Psoas muscle (tissue), 8 donors: ENCODE measurements around the gene ZMYND15. TPM values are rescaled to one million over a fixed set of nuclear protein-coding genes. Genes with fewer than 3 reads are reported as not detected.

Experiments used
- ATAC-seq, 4 donors: fragments of 200-7000 bp; cut with Tn5 transposase; one replicate each; pipeline ENCODE4 v1.9.1; 2020; ENCODE audit warnings: moderate library complexity in 3 of 4, mild to moderate bottlenecking in 2 of 4
- DNase-seq, 2 donors: peaks; one replicate each; pipeline ENCODE4 v3.0.0-alpha.2; 2020
- H3K27ac ChIP-seq: fragments of 200-600 bp; one replicate; pipeline ENCODE4 v1.8.0; 2022
- H3K27me3 ChIP-seq, 3 donors: fragments of 200-600 bp in 1 of 3; one replicate each; pipeline versions ENCODE4 v1.6.1 to v1.8.0; 2013 to 2022; ENCODE audit warnings: low read length in 2 of 3, mild to moderate bottlenecking in 2 of 3, moderate library complexity in 1 of 3; ENCODE audit not compliant: insufficient read depth in 3 of 3
- H3K36me3 ChIP-seq, 2 donors: fragments of 200-600 bp in 1 of 2; one replicate each; pipeline versions ENCODE4 v1.6.1 to v1.8.0; 2013 to 2022; ENCODE audit warnings: low read depth in 1 of 2, mild to moderate bottlenecking in 1 of 2, moderate library complexity in 1 of 2; ENCODE audit not compliant: insufficient read depth in 1 of 2
- H3K4me1 ChIP-seq: fragments of 200-600 bp; one replicate; pipeline ENCODE4 v1.8.0; 2022
- H3K4me3 ChIP-seq: fragments of 200-600 bp; one replicate; pipeline ENCODE4 v1.8.0; 2022; ENCODE audit warnings: mild to moderate bottlenecking
- H3K9me3 ChIP-seq: fragments of 200-600 bp; one replicate; pipeline ENCODE4 v1.8.0; 2022
- CTCF ChIP-seq: fragments of 200-600 bp; IDR thresholded peaks from one replicate; pipeline ENCODE4 v1.8.0; 2022; ENCODE audit warnings: antibody characterized with exemption
- WGBS, 3 donors: extraction: QIAGEN DNeasy Blood & Tissue Kit; methylation state at CpG; one replicate each; pipeline versions ENCODE4 v1.1.6 to v1.1.7; 2013; 5-methylcytosine and 5-hydroxymethylcytosine counted together
- intact Hi-C, 2 donors: fragments of 100-400 bp; cut with DNase I; formaldehyde crosslinking; loops; one replicate each; pipeline versions ENCODE4 v1.11.0 to v1.14.2; 2022
- polyA plus RNA-seq, 3 donors: library from polyadenylated mRNA; stranded (reverse); fragments of 200-250 nt; gene quantifications; one replicate each; pipeline ENCODE4 v1.2.3, GENCODE V29; 2013
- total RNA-seq, 4 donors: library from RNA; stranded (reverse); fragmentation: NEBNext Ultra II Directional in 2 of 4; extraction: Animal tissue kit (Norgen Biotek cat#: 25700) in 2 of 4; gene quantifications; one replicate each; pipeline versions ENCODE4 v1.2.1 to v1.2.4, GENCODE V29; 2021 to 2023
- donor health status: healthy with polysubstance abuse.
- donor health status: DM: no; HTN: no; CAD: no; lungs with moderate emphysema.
- donor health status: Bipolar disorder and iron deficiency.
- donor health status: healthy.
- donor health status: DM: yes; HTN: yes; CAD: no.
- donor health status: DM: no; HTN: no; CAD: no.
- donor health status: DM: no; HTN: no; CAD: no.
- donor health status: DM: yes; HTN: yes; CAD: no.

ZMYND15 gene
- total and polyA plus RNA-seq, 7 donors, result 0.04 to 0.30 (median 0.09) TPM; not detected in 2

- 80 to 85% (median 83%) methylated on average over 3 of the region's 3 CpGs for WGBS, 3 donors
- Histone ChIP-seq H3K4me1 (no peaks in the 10 kb centered on the region), H3K9me3 (no peaks in the 10 kb centered on the region), H3K36me3 (no peaks in the 10 kb centered on the region), H3K4me3 (no peak overlapping the region), H3K27ac (no peak overlapping the region), H3K27me3 (peaks cover 0 to 5% (median 0%) of the 10 kb centered on the region in 3 donors)
- no peak for DNase-seq
- no peak for TF ChIP-seq CTCF
- ATAC-seq, result no peak
- intact Hi-C loops, result no loop called here
Observed at GRCh38 chr17:4766201-4766600, 26.6 kb downstream of the ZMYND15 start.

GRCh38 chr17:4766723-4767122, 27.1 kb downstream of the ZMYND15 start:
- DNase-seq (no peak), ATAC-seq (no peak)
- no peak overlapping the region for H3K27ac ChIP-seq
- H3K36me3 ChIP-seq, result no peaks in the 10 kb centered on the region
- H3K4me3 ChIP-seq, result no peak overlapping the region
- H3K27me3 ChIP-seq, result peaks cover 0 to 7% (median 0%) of the 10 kb centered on the region in 3 donors
- 75 to 79% (median 78%) methylated on average over 9 of the region's 9 CpGs for WGBS, 3 donors
- no peaks in the 10 kb centered on the region for H3K4me1 ChIP-seq
- no peaks in the 10 kb centered on the region for H3K9me3 ChIP-seq
- intact Hi-C loops, result no loop called here
- no peak for TF ChIP-seq CTCF

- TF ChIP-seq CTCF, result no peak
- Histone ChIP-seq H3K27me3 (peaks cover 0 to 13% (median 3%) of the 10 kb centered on the region in 3 donors), H3K36me3 (no peaks in the 10 kb centered on the region), H3K27ac (no peak overlapping the region), H3K4me3 (no peak overlapping the region), H3K9me3 (no peaks in the 10 kb centered on the region), H3K4me1 (no peaks in the 10 kb centered on the region)
- intact Hi-C loops, result no loop called here
- ATAC-seq, result no peak
- DNase-seq, result no peak
- WGBS, 3 donors, result 78 to 81% (median 80%) methylated on average over 6 of the region's 6 CpGs
Observed at GRCh38 chr17:4768298-4768697, 28.7 kb downstream of the ZMYND15 start.

GRCh38 chr17:4769628-4770027, 30.0 kb downstream of the ZMYND15 start:
- DNase-seq, result no peak
- WGBS, 3 donors, result 91 to 94% (median 93%) methylated on average over 2 of the region's 2 CpGs

More at GRCh38 chr17:4769628-4770027, 30.0 kb downstream of the ZMYND15 start:
- no peaks in the 10 kb centered on the region for H3K36me3 ChIP-seq
- no peak for ATAC-seq
- no peak overlapping the region for H3K4me3 ChIP-seq
- no peaks in the 10 kb centered on the region for H3K9me3 ChIP-seq
- intact Hi-C loops, result no loop called here
- no peaks in the 10 kb centered on the region for H3K4me1 ChIP-seq
- no peak overlapping the region for H3K27ac ChIP-seq
- no peak for TF ChIP-seq CTCF
- peaks cover 0 to 25% (median 3%) of the 10 kb centered on the region in 3 donors for H3K27me3 ChIP-seq
